Testis (tissue), 3 donors: Measurements from ENCODE around the gene TGFBR2. TPM values are rescaled to one million over a fixed set of nuclear protein-coding genes. Genes with fewer than 3 reads are reported as not detected.

ENCODE experiments used
- DNase-seq: peaks from one replicate; pipeline ENCODE4 v3.0.0-alpha.2; 2019
- H3K27ac ChIP-seq, 2 donors: fragments of 200-600 bp; sonication (generic); one replicate each; pipeline ENCODE4 v1.5.1; 2019
- H3K27me3 ChIP-seq: fragments of 200-600 bp; sonication (generic); one replicate; pipeline ENCODE4 v1.5.1; 2019
- H3K36me3 ChIP-seq: fragments of 200-600 bp; sonication (generic); one replicate; pipeline ENCODE4 v1.5.1; 2017; ENCODE audit warnings: low read depth; ENCODE audit errors: missing control alignments
- H3K4me1 ChIP-seq: fragments of 200-600 bp; sonication (generic); one replicate; pipeline ENCODE4 v1.5.1; 2019
- H3K4me3 ChIP-seq, 2 donors: fragments of 200-600 bp; sonication (generic); one replicate each; pipeline ENCODE4 v1.5.1; 2017 to 2019
- H3K9me3 ChIP-seq: fragments of 200-600 bp; sonication (generic); one replicate; pipeline ENCODE4 v1.5.1; 2017
- POLR2A ChIP-seq: fragments of 450-650 bp; IDR thresholded peaks from one replicate; pipeline ENCODE4 v1.6.1; 2017; ENCODE audit warnings: antibody characterized with exemption, mild to moderate bottlenecking, moderate library complexity
- WGBS, 2 donors: methylation state at CpG; one replicate each; pipeline ENCODE4 v1.1.5; 2018; 5-methylcytosine and 5-hydroxymethylcytosine counted together
- intact Hi-C: fragments of 100-400 bp; cut with DNase I; formaldehyde crosslinking; loops from one replicate; pipeline ENCODE4 v1.15.1; 2023; ENCODE audit warnings: low total_unique reads
- polyA plus RNA-seq: library from polyadenylated mRNA; stranded (reverse); fragments of 350-450 nt; fragmentation: Illumina TruSeq; extraction: RNeasy Lipid Tissue Mini Kit (QIAGEN cat#74804); gene quantifications from one replicate; pipeline ENCODE4 v1.2.3, GENCODE V29; 2014; ENCODE audit warnings: low read depth, low replicate concordance; ENCODE audit not compliant: insufficient read depth
- total RNA-seq, 2 donors: library from RNA; depleted of rRNA; stranded (reverse); fragments of >200 nt; gene quantifications; one replicate each; pipeline ENCODE4 v1.2.3, GENCODE V29; 2016
- TF ChIP-seq, protein P1 (sequence below), 3 experiments: fragments of 450-650 bp in 2 of 3; fragments of 200-600 bp in 1 of 3; sonication (generic) in 1 of 3; IDR thresholded peaks; one replicate each; pipeline ENCODE4 v1.5.1; 2016 to 2019; ENCODE audit warnings: antibody characterized with exemption in 3 of 3, mild to moderate bottlenecking in 2 of 3, moderate library complexity in 1 of 3

The TGFBR2 gene
- total and polyA plus RNA-seq, 3 donors from 2014 or later: 18.7 to 35.3 (median 26.1) TPM

DNA sequence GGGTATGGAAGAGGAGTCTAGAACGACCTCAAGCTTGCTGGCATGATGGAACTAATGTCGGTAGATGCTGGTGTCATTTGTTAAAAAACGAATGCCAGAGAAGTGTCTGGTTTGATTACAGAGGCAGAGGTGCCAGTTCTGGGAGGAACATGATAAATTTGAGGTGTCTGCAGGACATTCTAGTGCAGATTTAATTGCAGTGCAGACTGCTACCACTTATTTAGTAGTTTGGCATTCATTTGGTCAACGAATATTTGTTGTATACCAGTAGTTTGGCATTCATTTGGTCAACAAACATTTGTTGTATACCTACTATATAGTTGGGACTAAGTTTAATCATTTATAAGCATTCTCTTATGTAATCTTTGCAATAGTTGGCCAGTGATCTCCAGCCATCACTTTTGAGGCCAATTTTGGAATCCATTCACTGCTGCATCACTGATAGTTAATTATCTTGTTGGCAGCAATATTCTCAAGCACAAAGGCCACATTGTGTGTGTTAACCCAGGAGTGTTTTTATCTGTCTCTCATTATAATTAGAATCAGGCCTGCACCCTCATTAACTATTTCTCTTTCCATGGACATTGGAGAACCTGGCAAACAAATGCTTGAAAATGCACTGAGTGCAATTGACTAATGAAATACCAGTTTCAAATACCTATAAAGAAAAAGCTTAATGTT, 19.5 kb upstream of the TGFBR2 start:
- Histone ChIP-seq H3K36me3 (no peaks in the 10 kb centered on the region), H3K27me3 (no peaks in the 10 kb centered on the region), H3K4me1 (no peaks in the 10 kb centered on the region), H3K27ac (no peak overlapping the region), H3K4me3 (no peak overlapping the region), H3K9me3 (no peaks in the 10 kb centered on the region)
- intact Hi-C loops: no loop called here
- TF ChIP-seq POLR2A: no peak
- TF ChIP-seq, protein P1, sequence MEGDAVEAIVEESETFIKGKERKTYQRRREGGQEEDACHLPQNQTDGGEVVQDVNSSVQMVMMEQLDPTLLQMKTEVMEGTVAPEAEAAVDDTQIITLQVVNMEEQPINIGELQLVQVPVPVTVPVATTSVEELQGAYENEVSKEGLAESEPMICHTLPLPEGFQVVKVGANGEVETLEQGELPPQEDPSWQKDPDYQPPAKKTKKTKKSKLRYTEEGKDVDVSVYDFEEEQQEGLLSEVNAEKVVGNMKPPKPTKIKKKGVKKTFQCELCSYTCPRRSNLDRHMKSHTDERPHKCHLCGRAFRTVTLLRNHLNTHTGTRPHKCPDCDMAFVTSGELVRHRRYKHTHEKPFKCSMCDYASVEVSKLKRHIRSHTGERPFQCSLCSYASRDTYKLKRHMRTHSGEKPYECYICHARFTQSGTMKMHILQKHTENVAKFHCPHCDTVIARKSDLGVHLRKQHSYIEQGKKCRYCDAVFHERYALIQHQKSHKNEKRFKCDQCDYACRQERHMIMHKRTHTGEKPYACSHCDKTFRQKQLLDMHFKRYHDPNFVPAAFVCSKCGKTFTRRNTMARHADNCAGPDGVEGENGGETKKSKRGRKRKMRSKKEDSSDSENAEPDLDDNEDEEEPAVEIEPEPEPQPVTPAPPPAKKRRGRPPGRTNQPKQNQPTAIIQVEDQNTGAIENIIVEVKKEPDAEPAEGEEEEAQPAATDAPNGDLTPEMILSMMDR (IDR thresholded peaks at IDR 0.05): no peak
- DNase-seq: no peak
- WGBS, 2 donors: 89 to 92% methylated on average over 4 of the region's 4 CpGs

DNA sequence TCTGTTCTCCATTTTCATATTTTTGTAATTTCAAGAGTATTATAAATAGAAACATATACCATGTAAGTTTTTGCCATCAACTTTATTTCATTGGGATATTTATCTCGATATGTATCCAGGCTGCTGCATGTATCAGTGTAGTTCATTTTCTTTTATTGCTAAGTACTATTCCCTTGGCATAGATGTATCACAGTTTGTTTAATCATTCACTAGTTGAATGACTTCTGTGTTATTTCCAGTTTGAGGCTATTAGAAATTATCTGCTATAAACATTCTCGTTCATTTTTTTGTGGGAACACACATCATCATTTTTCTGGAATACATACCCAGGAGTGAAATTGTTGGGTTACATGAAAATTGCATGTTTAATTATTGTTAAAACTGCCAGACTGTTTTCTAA, 18.5 kb upstream of the TGFBR2 start:
- WGBS, 2 donors: 74 to 82% methylated on average over 2 of the region's 2 CpGs
- intact Hi-C loops: no loop called here
- H3K27me3 ChIP-seq: no peaks in the 10 kb centered on the region
- no peak overlapping the region for H3K4me3 ChIP-seq
- H3K27ac ChIP-seq: no peak overlapping the region
- H3K9me3 ChIP-seq: no peaks in the 10 kb centered on the region
- no peak for TF ChIP-seq POLR2A
- TF ChIP-seq, protein P1 (IDR thresholded peaks at IDR 0.05): no peak
- H3K36me3 ChIP-seq: no peaks in the 10 kb centered on the region
- H3K4me1 ChIP-seq: no peaks in the 10 kb centered on the region
- no peak for DNase-seq

DNA sequence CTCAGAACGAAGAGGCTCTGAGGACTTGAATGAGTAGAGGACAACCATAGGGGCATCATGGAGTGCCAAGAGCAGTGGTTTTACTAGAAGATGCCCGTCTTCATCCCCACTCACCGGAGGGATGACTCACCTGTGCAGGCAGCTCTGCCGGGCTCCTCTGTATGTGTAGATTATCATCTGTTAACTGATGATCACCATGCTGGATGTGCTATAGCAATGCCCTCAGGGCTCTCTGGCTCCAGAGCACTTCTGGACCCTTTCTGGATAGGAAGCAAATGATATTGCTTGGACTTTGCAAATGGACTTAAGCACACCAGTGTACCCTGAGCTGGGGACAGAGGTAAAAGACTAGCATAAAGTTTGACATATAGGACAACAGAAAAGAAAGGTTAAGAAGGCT, 10.2 kb upstream of the TGFBR2 start:
- Histone ChIP-seq H3K4me1 (no peaks in the 10 kb centered on the region), H3K36me3 (no peaks in the 10 kb centered on the region), H3K27me3 (no peaks in the 10 kb centered on the region), H3K9me3 (no peaks in the 10 kb centered on the region), H3K27ac (no peak overlapping the region), H3K4me3 (no peak overlapping the region)
- no peak for DNase-seq
- WGBS, 2 donors: 93 to 94% methylated on average over 4 of the region's 4 CpGs
- intact Hi-C loops: no loop called here
- TF ChIP-seq, protein P1 (IDR thresholded peaks at IDR 0.05): no peak
- no peak for TF ChIP-seq POLR2A

DNA sequence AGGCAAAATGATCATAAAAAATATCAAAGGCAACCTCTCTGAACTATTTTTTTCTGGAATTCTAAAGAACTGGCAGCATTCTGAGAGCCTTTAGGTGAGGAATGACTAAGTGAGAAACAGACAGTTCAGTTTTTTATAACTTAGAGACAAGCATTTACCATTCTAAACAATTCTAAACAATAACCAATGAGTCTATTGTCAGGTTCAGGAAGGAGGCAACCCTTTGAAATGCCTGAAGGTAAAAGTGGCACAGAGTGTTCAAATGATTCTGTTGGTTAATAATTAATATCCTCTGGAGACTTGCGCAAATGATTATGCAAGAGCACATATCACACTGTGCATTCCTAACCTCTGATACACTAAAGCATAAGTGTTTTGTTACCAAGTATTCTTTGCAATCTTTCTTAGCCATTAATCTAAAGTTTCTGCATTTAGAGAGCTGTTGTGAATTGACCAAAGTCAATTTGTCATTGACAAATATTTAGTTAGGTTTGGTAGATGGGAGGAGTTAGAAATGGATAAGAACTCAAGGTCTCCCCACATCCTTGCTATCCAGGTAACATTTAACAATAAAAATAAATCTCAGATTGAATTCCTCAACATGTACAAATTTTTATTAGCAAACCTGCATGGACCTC, 9.2 kb upstream of the TGFBR2 start:
- Histone ChIP-seq H3K27ac (no peak overlapping the region), H3K36me3 (no peaks in the 10 kb centered on the region), H3K9me3 (no peaks in the 10 kb centered on the region), H3K4me3 (no peak overlapping the region), H3K27me3 (no peaks in the 10 kb centered on the region), H3K4me1 (no peaks in the 10 kb centered on the region)
- TF ChIP-seq, protein P1 (IDR thresholded peaks at IDR 0.05): no peak
- DNase-seq: no peak
- intact Hi-C loops: no loop called here
- WGBS, 2 donors: 58 to 70% methylated on average over 1 of the region's 1 CpG

DNA sequence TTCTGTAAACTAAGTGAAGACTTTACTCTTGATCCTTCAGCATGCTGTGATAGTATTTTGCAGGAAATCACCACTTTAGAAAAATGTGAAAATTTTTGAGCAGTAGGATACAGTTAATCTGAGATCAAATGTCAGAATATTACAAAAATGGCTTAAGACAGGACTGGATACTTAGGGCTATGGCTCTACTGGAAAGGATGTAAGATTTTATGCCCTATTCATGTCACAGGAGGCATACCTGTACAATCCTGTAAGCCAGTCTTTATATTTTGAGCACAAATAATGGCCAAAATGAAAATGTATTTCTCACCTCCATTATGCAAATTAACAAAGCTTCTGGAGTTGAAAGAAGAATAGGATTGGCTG, 8.6 kb upstream of the TGFBR2 start:
- no peak for TF ChIP-seq POLR2A
- TF ChIP-seq, protein P1 (IDR thresholded peaks at IDR 0.05): no peak
- H3K9me3 ChIP-seq: no peaks in the 10 kb centered on the region
- no peaks in the 10 kb centered on the region for H3K36me3 ChIP-seq
- H3K4me1 ChIP-seq: no peaks in the 10 kb centered on the region
- intact Hi-C loops: no loop called here
- DNase-seq: no peak
- H3K27me3 ChIP-seq: no peaks in the 10 kb centered on the region
- H3K27ac ChIP-seq: no peak overlapping the region
- no peak overlapping the region for H3K4me3 ChIP-seq
